ENCODE data around the gene NFATC4. TPM values are rescaled to one million over a fixed set of nuclear protein-coding genes. Genes with fewer than 3 reads are reported as not detected.

The NFATC4 gene
- total and polyA plus RNA-seq, 2 experiments from 2014 or later = 84.8 to 96.9 TPM

GRCh38 chr14:24362241-24362960 lies 5.6 kb upstream of the NFATC4 start:
- Histone ChIP-seq H4K20me1 (ENCODE audit: insufficient read depth) (no peaks in the 10 kb centered on the region), H3K4me3 (no peak overlapping the region), H3K36me3 (ENCODE audit: low read depth) (no peaks in the 10 kb centered on the region), H3K9me3 (ENCODE audit: low read depth) (no peaks in the 10 kb centered on the region), H3K79me2 (ENCODE audit: insufficient read depth) (no peaks in the 10 kb centered on the region), H3K27me3 (replicated peaks; ENCODE audit: insufficient read depth) (no peaks in the 10 kb centered on the region), H3F3A (ENCODE audit: insufficient read depth) (peaks cover 17% of the 10 kb centered on the region), H3K9ac (peak overlapping the region; percentile 50), H3K9me2 (ENCODE audit: insufficient read depth) (no peaks in the 10 kb centered on the region), H3K27ac (peak overlapping the region; percentile 83), H3K4me1 (ENCODE audit: insufficient read depth) (peaks cover 33% of the 10 kb centered on the region), H3K4me2 (ENCODE audit: unreplicated experiment) (peak overlapping the region; percentile 34), H2AFZ (peak overlapping the region; percentile 54)
- DNase-seq = peak; percentile 75
- TF ChIP-seq EZH2phosphoT487 (IDR thresholded peaks at IDR 0.05; ENCODE audit: insufficient read depth, low read depth) (0 out of 2 replicates have a peak, but pooled peaks have one; percentile 34), EZH2 (IDR thresholded peaks at IDR 0.05; ENCODE audit: insufficient read depth, poor library complexity, severe bottlenecking) (no peak)
- WGBS, 2 experiments (ENCODE audit: low coverage in 1 of 2, low lambda C conversion rate in 2 of 2, missing lambda C conversion rate in 2 of 2) = 50 to 76% methylated on average over 2 of the region's 2 CpGs
- in situ Hi-C loops (cut with MboI) = no loop called here

GRCh38 chr14:24363401-24363800 lies 4.6 kb upstream of the NFATC4 start:
- Histone ChIP-seq H3K9me2 (ENCODE audit: insufficient read depth) (no peaks in the 10 kb centered on the region), H3K79me2 (ENCODE audit: insufficient read depth) (peaks cover 4% of the 10 kb centered on the region; the same call in 1 of the 2 replicates), H3K9me3 (ENCODE audit: low read depth) (no peaks in the 10 kb centered on the region), H3K27ac (no peak overlapping the region), H3K4me1 (ENCODE audit: insufficient read depth) (peaks cover 33% of the 10 kb centered on the region), H3K4me2 (ENCODE audit: unreplicated experiment) (no peak overlapping the region), H3K9ac (no peak overlapping the region), H3F3A (ENCODE audit: insufficient read depth) (peaks cover 17% of the 10 kb centered on the region), H3K36me3 (ENCODE audit: low read depth) (no peaks in the 10 kb centered on the region), H2AFZ (no peak overlapping the region), H3K4me3 (no peak overlapping the region), H4K20me1 (ENCODE audit: insufficient read depth) (no peaks in the 10 kb centered on the region), H3K27me3 (replicated peaks; ENCODE audit: insufficient read depth) (no peaks in the 10 kb centered on the region)
- DNase-seq = no peak
- WGBS, 2 experiments (ENCODE audit: low coverage in 1 of 2, low lambda C conversion rate in 2 of 2, missing lambda C conversion rate in 2 of 2) = 92 to 96% methylated on average over 5 of the region's 5 CpGs
- in situ Hi-C loops (cut with MboI) = no loop called here
- no peak for TF ChIP-seq EZH2 (IDR thresholded peaks at IDR 0.05; ENCODE audit: insufficient read depth, poor library complexity, severe bottlenecking)
- no peak for TF ChIP-seq EZH2phosphoT487 (IDR thresholded peaks at IDR 0.05; ENCODE audit: insufficient read depth, low read depth)

DNA sequence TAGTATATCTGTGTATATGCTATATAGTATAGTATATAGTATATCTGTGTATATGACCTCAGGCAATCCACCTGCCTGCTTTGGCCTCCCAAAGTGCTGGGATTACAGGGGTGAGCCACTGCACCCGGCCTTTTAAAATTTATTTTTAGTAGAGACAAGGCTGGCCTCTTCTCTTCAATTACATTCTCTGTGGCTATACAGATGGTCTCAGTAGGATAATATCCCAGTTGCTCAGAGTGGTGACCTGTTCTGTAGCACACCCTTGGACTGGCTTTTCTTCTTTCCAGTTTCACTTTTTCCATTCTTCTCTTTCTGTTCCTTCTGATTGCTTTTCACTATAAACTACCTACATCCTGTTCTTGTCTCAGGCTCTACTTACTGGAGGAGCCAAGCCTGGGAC lies 3.1 kb upstream of the NFATC4 start:
- Histone ChIP-seq H3K4me3 (peak overlapping the region; percentile 98), H3F3A (ENCODE audit: insufficient read depth) (peaks cover 17% of the 10 kb centered on the region), H4K20me1 (ENCODE audit: insufficient read depth) (no peaks in the 10 kb centered on the region), H3K79me2 (ENCODE audit: insufficient read depth) (peaks cover 15% of the 10 kb centered on the region; the same call in 1 of the 2 replicates), H3K9ac (peak overlapping the region; percentile 100), H3K27ac (peak overlapping the region; percentile 99), H3K27me3 (replicated peaks; ENCODE audit: insufficient read depth) (no peaks in the 10 kb centered on the region), H2AFZ (peak overlapping the region; percentile 65), H3K4me1 (ENCODE audit: insufficient read depth) (peaks cover 33% of the 10 kb centered on the region), H3K36me3 (ENCODE audit: low read depth) (no peaks in the 10 kb centered on the region), H3K9me2 (ENCODE audit: insufficient read depth) (no peaks in the 10 kb centered on the region), H3K9me3 (ENCODE audit: low read depth) (no peaks in the 10 kb centered on the region), H3K4me2 (ENCODE audit: unreplicated experiment) (peak overlapping the region; percentile 95)
- no peak for TF ChIP-seq EZH2 (IDR thresholded peaks at IDR 0.05; ENCODE audit: insufficient read depth, poor library complexity, severe bottlenecking)
- no peak for TF ChIP-seq EZH2phosphoT487 (IDR thresholded peaks at IDR 0.05; ENCODE audit: insufficient read depth, low read depth)
- in situ Hi-C loops (cut with MboI) = no loop called here
- WGBS, 2 experiments (ENCODE audit: low coverage in 1 of 2, low lambda C conversion rate in 2 of 2, missing lambda C conversion rate in 2 of 2) = 3 to 5% methylated on average over 1 of the region's 1 CpG
- DNase-seq = peak; percentile 44

- DNase-seq = peak; percentile 95
- Histone ChIP-seq H3K27ac (peak overlapping the region; percentile 99), H3K79me2 (ENCODE audit: insufficient read depth) (peaks cover 21% of the 10 kb centered on the region), H3K4me1 (ENCODE audit: insufficient read depth) (peaks cover 40% of the 10 kb centered on the region), H3K9me2 (ENCODE audit: insufficient read depth) (no peaks in the 10 kb centered on the region), H3K9me3 (ENCODE audit: low read depth) (no peaks in the 10 kb centered on the region), H3F3A (ENCODE audit: insufficient read depth) (peaks cover 17% of the 10 kb centered on the region), H3K4me3 (peak overlapping the region; percentile 98), H3K27me3 (replicated peaks; ENCODE audit: insufficient read depth) (no peaks in the 10 kb centered on the region), H3K9ac (peak overlapping the region; percentile 100), H4K20me1 (ENCODE audit: insufficient read depth) (no peaks in the 10 kb centered on the region), H2AFZ (peak overlapping the region; percentile 65), H3K4me2 (ENCODE audit: unreplicated experiment) (peak overlapping the region; percentile 95), H3K36me3 (ENCODE audit: low read depth) (no peaks in the 10 kb centered on the region)
- in situ Hi-C loops (cut with MboI) = no loop called here
- TF ChIP-seq EZH2 (IDR thresholded peaks at IDR 0.05; ENCODE audit: insufficient read depth, poor library complexity, severe bottlenecking) (no peak), EZH2phosphoT487 (IDR thresholded peaks at IDR 0.05; ENCODE audit: insufficient read depth, low read depth) (no peak)
- 0 to 1% methylated on average over 23 to 28 of the region's 28 CpGs for WGBS, 2 experiments (ENCODE audit: low coverage in 1 of 2, low lambda C conversion rate in 2 of 2, missing lambda C conversion rate in 2 of 2)
Measured at GRCh38 chr14:24365600-24366412, 2.2 kb upstream of the NFATC4 start.
